Measurements from ENCODE around the gene MRTFA. TPM values are rescaled to one million over a fixed set of nuclear protein-coding genes. Genes with fewer than 3 reads are reported as not detected.
A peak's percentile ranks its signal among the peaks of the same experiment; 100 is the strongest.

MRTFA gene
- total RNA-seq, 1 experiment from 2014 or later: 44.7 TPM

DNA sequence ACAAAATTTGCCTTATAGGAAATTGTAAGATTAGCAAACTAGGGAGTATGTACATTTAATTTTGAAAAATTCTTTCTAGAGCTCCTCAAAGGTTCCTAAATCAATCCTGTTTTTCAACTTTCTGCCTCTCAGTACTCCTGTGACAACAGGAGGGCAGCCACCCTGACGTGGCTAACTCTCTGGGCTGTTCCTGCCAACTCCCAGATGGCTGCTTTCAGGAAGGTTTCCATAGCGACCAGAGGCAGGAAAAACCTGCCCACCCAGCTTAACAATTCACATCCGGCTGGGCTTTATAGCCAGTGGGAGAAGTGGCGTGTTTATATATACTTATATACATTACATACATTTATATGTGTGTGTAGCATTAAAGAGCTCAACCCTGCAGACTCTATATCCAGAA lies 239.6 kb downstream of the MRTFA start:
- Histone ChIP-seq H4K20me1 (ENCODE audit: insufficient read depth) (no peaks in the 10 kb centered on the region), H3F3A (ENCODE audit: insufficient read depth, low read depth) (peaks cover 33% of the 10 kb centered on the region), H3K9me2 (ENCODE audit: insufficient read depth) (no peaks in the 10 kb centered on the region), H3K4me1 (replicated peaks; ENCODE audit: insufficient read depth) (peaks cover 41% of the 10 kb centered on the region), H3K4me3 (no peak overlapping the region; the same call in 1 of the 2 replicates), H3K27ac (peak overlapping the region; percentile 88), H3K79me2 (ENCODE audit: low read depth) (peaks cover 25% of the 10 kb centered on the region), H2AFZ (no peak overlapping the region), H3K9me3 (ENCODE audit: insufficient read depth, low read depth) (no peaks in the 10 kb centered on the region), H3K27me3 (ENCODE audit: insufficient read depth, low read depth) (no peaks in the 10 kb centered on the region), H3K4me2 (peak overlapping the region; percentile 81), H3K36me3 (ENCODE audit: low read depth) (peaks cover 8% of the 10 kb centered on the region; the same call in 1 of the 2 replicates)
- intact Hi-C loops (cut with micrococcal nuclease; ENCODE audit: unreplicated experiment): loop anchor here (2.0 kb wide), 1 partner anchor 26 kb away; the partner anchor contains the start of gene SGSM3
- POLR2A ChIA-PET (ENCODE audit: unreplicated experiment): interaction anchor here (0.6 to 0.8 kb wide), 6 partner anchors 14 to 354 kb away, joined by 3 to 17 read pairs (median 7); no protein-coding TSS in a partner anchor
- peak; percentile 89 to 99 for DNase-seq
- BruUV-seq (replicated peaks): no TSS peak
- CTCF ChIA-PET: interaction anchor here (0.6 to 0.8 kb wide), 3 partner anchors 13 to 838 kb away, joined by 3 to 6 read pairs (median 3); no protein-coding TSS in a partner anchor
- TF ChIP-seq, protein P1, sequence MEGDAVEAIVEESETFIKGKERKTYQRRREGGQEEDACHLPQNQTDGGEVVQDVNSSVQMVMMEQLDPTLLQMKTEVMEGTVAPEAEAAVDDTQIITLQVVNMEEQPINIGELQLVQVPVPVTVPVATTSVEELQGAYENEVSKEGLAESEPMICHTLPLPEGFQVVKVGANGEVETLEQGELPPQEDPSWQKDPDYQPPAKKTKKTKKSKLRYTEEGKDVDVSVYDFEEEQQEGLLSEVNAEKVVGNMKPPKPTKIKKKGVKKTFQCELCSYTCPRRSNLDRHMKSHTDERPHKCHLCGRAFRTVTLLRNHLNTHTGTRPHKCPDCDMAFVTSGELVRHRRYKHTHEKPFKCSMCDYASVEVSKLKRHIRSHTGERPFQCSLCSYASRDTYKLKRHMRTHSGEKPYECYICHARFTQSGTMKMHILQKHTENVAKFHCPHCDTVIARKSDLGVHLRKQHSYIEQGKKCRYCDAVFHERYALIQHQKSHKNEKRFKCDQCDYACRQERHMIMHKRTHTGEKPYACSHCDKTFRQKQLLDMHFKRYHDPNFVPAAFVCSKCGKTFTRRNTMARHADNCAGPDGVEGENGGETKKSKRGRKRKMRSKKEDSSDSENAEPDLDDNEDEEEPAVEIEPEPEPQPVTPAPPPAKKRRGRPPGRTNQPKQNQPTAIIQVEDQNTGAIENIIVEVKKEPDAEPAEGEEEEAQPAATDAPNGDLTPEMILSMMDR (conservative IDR thresholded peaks at IDR 0.05): no peak
- no peak for TF ChIP-seq EZH2 (IDR thresholded peaks at IDR 0.05; ENCODE audit: low read depth)

DNA sequence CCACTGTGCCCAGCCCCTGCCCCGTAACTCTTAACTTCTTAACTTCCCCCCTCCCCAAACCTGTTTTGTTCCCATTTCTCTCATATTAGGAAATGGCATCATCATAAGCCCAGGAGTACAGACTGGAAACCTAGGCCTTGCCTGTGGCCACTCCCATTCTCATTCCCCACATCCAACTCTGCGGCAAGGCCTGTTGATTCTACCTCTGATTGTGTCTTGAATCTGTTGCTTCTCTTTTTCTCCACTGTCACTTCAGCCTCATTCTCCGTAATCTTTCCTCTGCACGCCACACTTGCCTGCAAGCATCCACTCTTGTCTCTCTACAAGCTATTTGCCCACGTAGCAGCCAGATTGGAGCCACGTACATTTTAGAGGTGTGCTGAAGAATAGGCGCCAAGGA lies 240.9 kb downstream of the MRTFA start:
- no peak for DNase-seq
- Histone ChIP-seq H3K4me3 (no peak overlapping the region), H3K27me3 (ENCODE audit: insufficient read depth, low read depth) (no peaks in the 10 kb centered on the region), H3K4me2 (peak overlapping the region; percentile 81), H3K9me3 (ENCODE audit: insufficient read depth, low read depth) (no peaks in the 10 kb centered on the region), H3K36me3 (ENCODE audit: low read depth) (0 out of 2 replicates have a peak, but pooled peaks cover 4% of the 10 kb centered on the region), H3K4me1 (replicated peaks; ENCODE audit: insufficient read depth) (peaks cover 41% of the 10 kb centered on the region), H3K27ac (peak overlapping the region; percentile 88), H4K20me1 (ENCODE audit: insufficient read depth) (no peaks in the 10 kb centered on the region), H2AFZ (no peak overlapping the region), H3F3A (ENCODE audit: insufficient read depth, low read depth) (peaks cover 36% of the 10 kb centered on the region), H3K79me2 (ENCODE audit: low read depth) (peaks cover 25% of the 10 kb centered on the region), H3K9me2 (ENCODE audit: insufficient read depth) (no peaks in the 10 kb centered on the region)
- intact Hi-C loops (cut with micrococcal nuclease; ENCODE audit: unreplicated experiment): loop anchor here (2.0 kb wide), 1 partner anchor 25 kb away; the partner anchor contains the start of gene SGSM3
- TF ChIP-seq EZH2 (IDR thresholded peaks at IDR 0.05; ENCODE audit: low read depth): no peak
- TF ChIP-seq, protein P1 (conservative IDR thresholded peaks at IDR 0.05): no peak
- CTCF ChIA-PET: no interaction called here
- no TSS peak for BruUV-seq (replicated peaks)
- POLR2A ChIA-PET (ENCODE audit: unreplicated experiment): no interaction called here

DNA sequence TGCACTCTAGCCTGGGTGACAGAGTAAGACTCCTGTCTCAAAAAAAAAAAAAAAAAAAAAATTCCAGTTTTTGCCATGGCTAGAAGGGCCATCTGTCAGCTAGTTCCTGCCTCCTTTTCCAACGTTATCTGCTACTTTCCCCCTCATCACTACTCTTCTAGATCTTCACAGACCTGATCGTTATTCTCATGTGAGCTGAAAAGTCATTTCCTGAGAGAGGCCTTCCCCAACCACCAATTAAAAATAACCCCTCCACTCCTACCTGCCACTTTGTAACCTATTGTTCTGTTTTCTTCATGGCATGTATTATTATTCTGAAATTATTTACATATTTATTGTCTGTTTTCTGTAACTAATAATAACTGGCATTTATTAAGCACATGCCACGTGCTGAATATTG lies 241.9 kb downstream of the MRTFA start:
- H3K9me3 ChIP-seq (ENCODE audit: insufficient read depth, low read depth): no peaks in the 10 kb centered on the region
- peaks cover 35% of the 10 kb centered on the region for H3K4me1 ChIP-seq (replicated peaks; ENCODE audit: insufficient read depth)
- H3K27ac ChIP-seq: no peak overlapping the region
- H3K36me3 ChIP-seq (ENCODE audit: low read depth): 0 out of 2 replicates have a peak, but pooled peaks cover 4% of the 10 kb centered on the region
- ChIA-PET CTCF (no interaction called here), POLR2A (ENCODE audit: unreplicated experiment) (no interaction called here)
- no peak for TF ChIP-seq EZH2 (IDR thresholded peaks at IDR 0.05; ENCODE audit: low read depth)
- TF ChIP-seq, protein P1 (conservative IDR thresholded peaks at IDR 0.05): no peak
- peaks cover 36% of the 10 kb centered on the region for H3F3A ChIP-seq (ENCODE audit: insufficient read depth, low read depth)
- no peaks in the 10 kb centered on the region for H3K27me3 ChIP-seq (ENCODE audit: insufficient read depth, low read depth)
- BruUV-seq (replicated peaks): no TSS peak
- no peaks in the 10 kb centered on the region for H4K20me1 ChIP-seq (ENCODE audit: insufficient read depth)
- no peak overlapping the region for H2AFZ ChIP-seq
- intact Hi-C loops (cut with micrococcal nuclease; ENCODE audit: unreplicated experiment): no loop called here
- no peak for DNase-seq
- H3K79me2 ChIP-seq (ENCODE audit: low read depth): peaks cover 21% of the 10 kb centered on the region
- H3K9me2 ChIP-seq (ENCODE audit: insufficient read depth): no peaks in the 10 kb centered on the region
- no peak overlapping the region for H3K4me3 ChIP-seq
- no peak overlapping the region for H3K4me2 ChIP-seq

Measured in PC-9 (cell line).